Panc1 (cell line): ENCODE results near the gene HSPA12A.

Experiments
- CTCF ChIP-seq: fragments of 450-650 bp; IDR thresholded peaks from 2 replicates; pipeline ENCODE4 v1.5.1; 2017; ENCODE audit warnings: mild to moderate bottlenecking
- POLR2AphosphoS5 ChIP-seq: IDR thresholded peaks from 2 replicates; pipeline ENCODE4 v1.6.1; 2012; ENCODE audit warnings: mild to moderate bottlenecking, low read depth, low read length, moderate library complexity

- TF ChIP-seq CTCF (no peak), POLR2AphosphoS5 (no peak)
These were observed 21.1 kb upstream of the HSPA12A start for GRCh38 chr10:116763440-116763839.
